ENCODE measurements around the gene ALKBH4. TPM values are rescaled to one million over a fixed set of nuclear protein-coding genes. Genes with fewer than 3 reads are reported as not detected.

The ALKBH4 gene
- total RNA-seq, 4 donors from 2014 or later: 17.9 to 41.1 (median 26.7) TPM

DNA sequence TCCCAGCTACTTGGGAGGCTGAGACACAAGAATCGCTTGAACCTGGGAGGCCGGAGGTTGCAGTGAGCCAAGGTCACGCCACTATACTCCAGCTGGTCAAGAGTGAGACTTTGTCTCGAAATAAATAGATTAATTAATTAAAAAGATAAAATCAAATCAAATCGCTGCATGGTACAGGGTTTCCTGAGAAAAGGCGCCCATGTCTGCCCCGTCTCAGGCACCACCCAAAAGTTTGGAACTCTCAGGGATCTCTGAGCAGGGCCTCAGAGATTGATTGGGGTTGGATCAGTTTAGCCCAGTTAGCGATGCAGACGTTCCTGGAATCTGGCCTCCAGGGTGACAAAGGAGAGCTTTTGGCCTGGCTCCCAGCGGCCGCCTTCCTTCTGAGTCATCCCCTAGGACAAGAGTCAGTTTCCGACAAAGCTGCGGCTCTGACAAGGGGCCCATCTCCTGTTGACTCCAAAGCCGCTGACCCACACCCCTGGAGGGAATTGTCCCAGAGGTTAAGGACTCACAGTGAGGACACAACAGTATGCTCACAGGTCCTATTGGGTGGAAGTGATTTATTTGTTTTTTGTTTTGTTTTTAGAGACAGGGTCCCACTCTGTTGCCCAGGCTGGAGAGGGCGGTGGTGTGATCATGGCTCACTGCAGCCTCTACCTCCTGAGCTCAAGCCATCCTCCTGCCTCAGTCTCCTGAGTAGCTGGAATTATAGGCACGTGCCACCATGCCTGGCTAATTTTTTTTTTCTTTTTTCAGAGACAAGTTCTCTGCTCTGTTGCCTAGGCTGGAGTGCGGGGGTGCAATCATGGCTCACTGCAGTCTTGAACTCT lies 24.5 kb downstream of the ALKBH4 start:
- no peak for DNase-seq (ENCODE audit: low spot score in 2 of 2)
- Histone ChIP-seq H3K4me1 (peaks cover 3% of the 10 kb centered on the region), H3K36me3 (peaks cover 9% of the 10 kb centered on the region), H3K4me3 (no peak overlapping the region), H3K27ac (no peak overlapping the region), H3K27me3 (no peaks in the 10 kb centered on the region), H3K9me3 (no peaks in the 10 kb centered on the region)
- TF ChIP-seq POLR2A (IDR thresholded peaks at IDR 0.05): no peak
- no peak for TF ChIP-seq EP300 (IDR thresholded peaks at IDR 0.05)
- TF ChIP-seq POLR2AphosphoS5 (IDR thresholded peaks at IDR 0.05): no peak
- TF ChIP-seq, protein P1, sequence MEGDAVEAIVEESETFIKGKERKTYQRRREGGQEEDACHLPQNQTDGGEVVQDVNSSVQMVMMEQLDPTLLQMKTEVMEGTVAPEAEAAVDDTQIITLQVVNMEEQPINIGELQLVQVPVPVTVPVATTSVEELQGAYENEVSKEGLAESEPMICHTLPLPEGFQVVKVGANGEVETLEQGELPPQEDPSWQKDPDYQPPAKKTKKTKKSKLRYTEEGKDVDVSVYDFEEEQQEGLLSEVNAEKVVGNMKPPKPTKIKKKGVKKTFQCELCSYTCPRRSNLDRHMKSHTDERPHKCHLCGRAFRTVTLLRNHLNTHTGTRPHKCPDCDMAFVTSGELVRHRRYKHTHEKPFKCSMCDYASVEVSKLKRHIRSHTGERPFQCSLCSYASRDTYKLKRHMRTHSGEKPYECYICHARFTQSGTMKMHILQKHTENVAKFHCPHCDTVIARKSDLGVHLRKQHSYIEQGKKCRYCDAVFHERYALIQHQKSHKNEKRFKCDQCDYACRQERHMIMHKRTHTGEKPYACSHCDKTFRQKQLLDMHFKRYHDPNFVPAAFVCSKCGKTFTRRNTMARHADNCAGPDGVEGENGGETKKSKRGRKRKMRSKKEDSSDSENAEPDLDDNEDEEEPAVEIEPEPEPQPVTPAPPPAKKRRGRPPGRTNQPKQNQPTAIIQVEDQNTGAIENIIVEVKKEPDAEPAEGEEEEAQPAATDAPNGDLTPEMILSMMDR (IDR thresholded peaks at IDR 0.05): no peak
- WGBS: 62% methylated on average over 17 of the region's 17 CpGs

DNA sequence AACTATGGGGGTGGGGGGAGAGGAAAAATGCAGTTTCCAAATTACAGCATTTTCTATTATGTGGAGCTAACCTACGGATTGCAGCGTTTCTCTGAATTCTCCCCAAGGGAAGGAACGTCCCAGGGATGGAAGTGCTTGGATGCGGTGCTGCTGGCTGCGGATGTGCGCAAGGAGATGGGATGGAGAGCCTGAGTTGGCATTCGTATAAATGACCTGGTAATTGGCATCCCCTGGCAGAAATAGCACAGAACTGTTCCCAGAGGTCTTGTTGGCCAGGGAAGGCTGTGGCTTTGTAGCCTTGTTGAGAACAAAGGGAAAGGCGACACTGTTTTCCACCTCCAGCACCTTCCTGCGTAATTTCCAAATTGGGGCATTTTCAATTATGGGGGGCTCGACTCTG lies 28.5 kb downstream of the ALKBH4 start:
- Histone ChIP-seq H3K36me3 (peaks cover 9% of the 10 kb centered on the region), H3K27ac (no peak overlapping the region), H3K27me3 (no peaks in the 10 kb centered on the region), H3K4me1 (peaks cover 31% of the 10 kb centered on the region), H3K4me3 (no peak overlapping the region), H3K9me3 (no peaks in the 10 kb centered on the region)
- DNase-seq (ENCODE audit: low spot score in 2 of 2): no peak
- WGBS: 94% methylated on average over 10 of the region's 10 CpGs
- no peak for TF ChIP-seq POLR2A (IDR thresholded peaks at IDR 0.05)

DNA sequence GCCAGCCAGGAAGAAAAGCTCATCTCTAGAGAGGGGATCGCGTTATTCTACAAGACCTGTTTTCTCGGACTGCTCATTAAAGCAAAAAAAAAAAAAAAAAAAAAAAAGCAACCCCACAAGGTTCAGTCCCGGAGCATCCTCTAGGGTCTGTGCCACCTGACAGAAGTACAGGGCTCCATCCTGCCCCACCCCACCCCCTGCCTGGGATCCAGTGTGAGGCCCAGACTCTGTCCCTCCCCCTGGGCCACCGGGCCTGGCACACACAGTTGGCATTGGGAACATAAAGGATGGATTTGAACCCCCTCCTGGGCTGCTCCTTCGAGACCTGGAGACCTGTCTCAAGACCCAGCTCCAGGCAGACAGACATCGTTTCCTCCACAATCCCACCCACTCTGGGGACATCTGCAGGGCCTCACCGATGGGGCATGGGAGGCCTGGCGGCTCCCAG lies 30.6 kb downstream of the ALKBH4 start:
- Histone ChIP-seq H3K4me3 (peak overlapping the region; percentile 89), H3K36me3 (peaks cover 2% of the 10 kb centered on the region), H3K4me1 (peaks cover 36% of the 10 kb centered on the region), H3K27me3 (no peaks in the 10 kb centered on the region), H3K9me3 (no peaks in the 10 kb centered on the region), H3K27ac (no peak overlapping the region)
- DNase-seq (ENCODE audit: low spot score in 2 of 2): no peak
- no peak for TF ChIP-seq POLR2A (IDR thresholded peaks at IDR 0.05)
- WGBS: 34% methylated on average over 8 of the region's 9 CpGs

DNA sequence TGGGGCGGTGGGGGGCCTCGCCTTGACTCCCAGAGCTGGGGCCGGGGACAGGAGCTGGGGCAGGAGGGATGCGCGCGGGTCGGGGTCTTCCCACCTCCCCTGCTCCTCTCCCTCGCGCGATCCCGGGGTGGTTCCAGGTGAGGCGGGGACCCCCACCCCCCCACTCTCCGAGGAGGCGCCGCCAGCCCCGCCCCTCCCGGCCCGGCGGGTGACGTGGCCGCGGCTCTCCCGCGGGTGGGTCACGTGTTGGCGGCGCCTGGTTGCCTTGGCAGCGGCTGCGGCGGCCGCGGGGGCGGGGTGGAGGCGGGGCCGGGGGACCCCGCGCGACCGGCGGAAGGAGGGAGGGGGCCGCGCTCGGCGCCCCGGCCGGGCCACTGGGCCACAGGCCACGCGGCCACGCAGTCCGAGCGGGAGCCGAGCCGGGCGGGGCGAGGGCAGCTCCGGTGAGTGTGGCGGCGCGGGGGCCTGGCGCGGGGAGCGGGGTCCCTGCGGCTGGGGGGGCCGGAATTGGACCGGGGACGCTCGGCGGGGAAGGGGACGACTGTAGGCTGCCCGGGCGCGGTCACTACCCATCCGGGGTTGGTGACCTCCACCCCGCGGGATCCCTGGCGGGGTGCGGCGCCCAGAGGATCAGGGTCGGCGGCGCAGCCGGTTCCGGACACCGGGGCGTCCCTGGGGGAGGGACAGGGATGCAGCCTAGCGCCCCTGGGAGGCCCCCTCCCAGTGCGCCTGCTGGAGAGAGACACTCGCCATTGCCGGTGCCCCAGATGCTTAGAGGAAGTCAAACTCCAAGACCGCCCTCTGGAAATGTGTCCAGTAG lies 31.2 kb downstream of the ALKBH4 start, which contains the start of gene ORAI2:
Gene ORAI2, plus strand, starts transcription at position 357 of the 820 bp plus-strand sequence. CDS start 5,382 bp downstream, outside the sequence.
- peaks cover 36% of the 10 kb centered on the region for H3K4me1 ChIP-seq

DNA sequence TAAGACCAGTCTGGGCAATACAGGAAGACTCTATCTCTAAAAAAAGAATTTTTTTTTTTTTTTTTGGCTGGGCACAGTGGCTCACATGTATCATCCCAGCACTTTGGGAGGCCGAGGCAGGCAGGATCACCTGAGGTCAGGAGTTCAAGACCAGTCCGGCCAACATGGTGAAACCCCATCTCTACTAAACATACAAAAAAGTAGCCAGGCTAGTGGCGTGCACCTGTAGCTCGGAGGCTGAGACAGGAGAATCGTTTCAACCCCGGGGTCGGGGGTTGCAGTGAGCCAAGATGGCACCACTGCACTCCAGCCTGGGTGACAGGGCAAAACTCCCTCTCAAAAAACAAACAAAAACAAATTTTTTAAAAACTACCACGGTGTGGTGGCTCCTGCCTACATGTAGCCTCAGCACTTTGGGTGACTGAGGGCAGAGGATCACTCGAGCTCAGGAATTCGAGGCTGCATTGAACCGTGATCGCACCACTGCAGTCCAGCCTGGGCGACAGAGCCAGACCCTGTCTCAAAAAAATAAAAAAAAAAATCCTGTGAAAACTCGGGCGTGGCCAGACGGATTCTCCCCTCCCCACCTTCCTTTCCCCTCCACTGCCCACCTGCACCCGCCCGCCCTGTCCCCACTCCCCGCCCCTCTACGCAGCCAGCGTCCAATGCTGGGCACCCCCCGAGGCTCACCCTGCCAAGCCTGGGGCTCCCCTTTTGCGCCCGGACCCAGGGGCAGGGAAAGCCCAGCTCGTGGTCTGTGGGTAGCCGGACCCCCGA lies 32.0 kb downstream of the ALKBH4 start:
- WGBS: 30% methylated on average over 15 of the region's 27 CpGs
- no peaks in the 10 kb centered on the region for H3K27me3 ChIP-seq
- no peak for DNase-seq (ENCODE audit: low spot score in 2 of 2)
- peak overlapping the region; percentile 89 for H3K4me3 ChIP-seq
- H3K27ac ChIP-seq: no peak overlapping the region
- H3K4me1 ChIP-seq: peaks cover 36% of the 10 kb centered on the region
- TF ChIP-seq EP300 (IDR thresholded peaks at IDR 0.05) (no peak), POLR2AphosphoS5 (IDR thresholded peaks at IDR 0.05) (no peak), POLR2A (IDR thresholded peaks at IDR 0.05) (no peak)
- TF ChIP-seq, protein P1 (IDR thresholded peaks at IDR 0.05): no peak
- no peaks in the 10 kb centered on the region for H3K36me3 ChIP-seq
- H3K9me3 ChIP-seq: no peaks in the 10 kb centered on the region

More for the DNA sequence above, 31.2 kb downstream of the ALKBH4 start, which contains the start of gene ORAI2:
- H3K9me3 ChIP-seq: no peaks in the 10 kb centered on the region
- DNase-seq (ENCODE audit: low spot score in 2 of 2): peak in 1 of 2 donors; percentile 83
- 2% methylated on average over 23 of the region's 90 CpGs for WGBS
- no peaks in the 10 kb centered on the region for H3K27me3 ChIP-seq
- peak within 1 kb of the TSS; percentile 89 for H3K4me3 ChIP-seq
- no peak for TF ChIP-seq EP300 (IDR thresholded peaks at IDR 0.05)
- TF ChIP-seq POLR2A (IDR thresholded peaks at IDR 0.05): no peak
- TF ChIP-seq, protein P1 (IDR thresholded peaks at IDR 0.05): no peak
- TF ChIP-seq POLR2AphosphoS5 (IDR thresholded peaks at IDR 0.05): no peak
- no peaks in the 10 kb centered on the region for H3K36me3 ChIP-seq
- no peak within 1 kb of the TSS for H3K27ac ChIP-seq

Data from suprapubic skin (tissue), 4 donors.